Activated gamma-delta T cell treated with anti-CD3 and anti-CD28 coated beads, Interleukin-2, amount 50 U/mL, for 16 hours (primary cell): ENCODE results near the gene DPP8.
"Not testable (repeated sequence)": the region's sequence is repeated elsewhere in the genome, so short reads cannot be mapped to it uniquely, and the experiment has no call there.

Experiments used
- DNase-seq: peaks from one replicate; pipeline ENCODE4 v3.0.0-alpha.2; 2020; ENCODE audit warnings: low read depth

DPP8 gene

DNA sequence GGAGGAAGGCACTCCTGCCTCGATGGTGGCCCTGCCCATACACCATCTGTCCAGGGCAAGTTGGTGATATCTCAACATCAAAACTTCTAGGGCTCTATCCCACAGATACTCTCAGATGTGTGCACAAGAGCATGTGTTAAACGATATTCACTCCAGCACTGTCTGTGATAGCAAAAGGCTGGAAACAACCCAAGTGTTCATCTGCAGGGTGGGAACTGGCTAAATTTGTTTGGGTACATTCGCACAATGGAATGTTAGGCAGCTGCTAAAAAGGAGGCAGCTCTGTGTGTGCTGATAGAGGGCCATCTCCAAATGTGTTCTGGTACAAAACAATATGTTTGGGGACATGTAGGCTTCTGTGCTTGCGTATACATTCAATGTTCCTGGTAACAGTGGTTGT lies 114.5 kb downstream of the DPP8 start:
- DNase-seq = no peak

DNA sequence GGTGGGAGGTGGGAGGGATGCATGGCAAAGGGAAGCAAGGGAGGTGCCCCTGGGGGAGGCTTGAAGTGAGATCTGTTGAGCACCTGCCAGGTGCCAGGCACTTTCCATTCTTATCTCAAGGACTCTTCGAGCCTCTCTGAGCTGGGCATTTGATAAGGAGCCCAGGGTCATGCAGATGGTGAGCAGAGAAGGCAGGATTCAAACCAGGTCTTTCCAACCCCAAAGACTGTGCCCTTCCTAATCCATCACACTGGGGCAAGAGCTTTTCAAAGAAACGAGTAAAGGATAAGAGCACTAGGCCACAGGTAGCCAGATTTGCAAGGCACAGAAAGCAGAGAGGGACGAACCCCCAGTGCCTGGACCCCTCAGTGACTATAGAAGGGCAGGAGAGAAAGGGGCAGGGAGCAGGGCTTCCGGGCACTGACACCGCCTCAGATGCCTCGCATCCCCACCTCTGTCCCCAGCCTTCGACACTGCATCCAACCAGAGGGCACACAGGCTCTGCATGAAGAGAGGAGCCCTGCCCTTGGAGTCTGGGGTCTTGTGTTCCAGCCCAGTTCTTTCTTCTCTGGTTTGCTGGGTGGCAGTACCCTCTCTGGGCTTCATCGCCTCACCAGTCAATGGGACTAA lies 115.8 kb downstream of the DPP8 start:
- DNase-seq = no peak

- DNase-seq = peak; percentile 17
Observed at GRCh38 chr15:65400760-65401610, 116.5 kb downstream of the DPP8 start.

- DNase-seq = no peak
Observed at GRCh38 chr15:65399997-65400396, 117.5 kb downstream of the DPP8 start.

DNA sequence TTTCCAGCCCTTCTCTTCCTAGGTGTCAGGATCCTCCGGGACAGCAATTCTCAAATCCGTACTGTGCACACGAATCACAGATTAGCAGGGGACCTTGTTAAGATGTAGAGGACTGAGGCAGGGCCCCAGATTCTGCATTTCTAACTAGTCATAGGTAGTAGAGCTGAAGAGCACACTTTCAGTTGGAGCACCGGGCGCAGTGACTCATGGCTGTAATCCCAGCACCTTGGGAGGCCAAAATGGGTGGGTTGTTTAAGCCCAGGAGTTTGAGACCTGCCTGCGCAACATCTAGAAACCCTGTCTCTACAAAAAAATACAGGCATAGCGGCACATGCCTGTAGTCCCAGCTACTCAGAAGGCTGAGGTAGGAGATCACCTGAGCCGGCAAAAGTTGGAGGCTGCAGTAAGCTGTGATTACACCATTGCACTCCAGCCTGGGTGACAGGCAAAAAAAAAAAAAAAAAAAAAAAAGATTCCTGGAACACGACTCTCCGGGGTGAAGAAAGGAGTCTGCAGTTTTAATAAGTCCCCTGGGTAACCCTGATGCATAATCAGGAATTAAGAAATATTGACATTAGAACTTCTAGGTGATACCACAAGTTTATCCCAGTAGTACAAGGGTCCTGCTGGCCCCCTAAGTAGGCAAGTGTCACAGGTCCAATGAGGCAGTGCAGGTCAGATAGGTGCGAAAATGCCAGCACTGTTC lies 118.3 kb downstream of the DPP8 start:
- DNase-seq = no peak

DNA sequence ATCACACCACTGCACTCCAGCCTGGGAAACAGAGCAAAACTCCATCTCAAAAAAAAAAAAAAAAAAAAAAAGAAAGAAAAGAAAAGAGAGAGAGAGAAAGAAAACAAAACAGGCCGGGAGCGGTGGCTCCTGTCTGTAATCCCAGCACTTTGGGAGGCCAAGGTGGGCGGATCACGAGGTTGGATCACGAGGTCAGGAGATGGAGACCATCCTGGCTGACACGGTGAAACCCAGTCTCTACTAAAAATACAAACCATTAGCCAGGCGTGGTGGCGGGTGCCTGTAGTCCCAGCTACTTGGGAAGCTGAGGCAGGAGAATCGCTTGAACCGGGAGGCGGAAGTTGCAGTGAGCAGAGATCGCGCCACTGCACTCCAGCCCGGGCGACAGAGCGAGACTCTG lies 119.0 kb downstream of the DPP8 start:
- DNase-seq = not testable (repeated sequence)

- DNase-seq = no peak
Observed at GRCh38 chr15:65396965-65397317, 120.5 kb downstream of the DPP8 start.

GRCh38 chr15:65396283-65396964 lies 121.1 kb downstream of the DPP8 start:
- no peak for DNase-seq

GRCh38 chr15:65395567-65396202 lies 121.8 kb downstream of the DPP8 start:
- no peak for DNase-seq

DNA sequence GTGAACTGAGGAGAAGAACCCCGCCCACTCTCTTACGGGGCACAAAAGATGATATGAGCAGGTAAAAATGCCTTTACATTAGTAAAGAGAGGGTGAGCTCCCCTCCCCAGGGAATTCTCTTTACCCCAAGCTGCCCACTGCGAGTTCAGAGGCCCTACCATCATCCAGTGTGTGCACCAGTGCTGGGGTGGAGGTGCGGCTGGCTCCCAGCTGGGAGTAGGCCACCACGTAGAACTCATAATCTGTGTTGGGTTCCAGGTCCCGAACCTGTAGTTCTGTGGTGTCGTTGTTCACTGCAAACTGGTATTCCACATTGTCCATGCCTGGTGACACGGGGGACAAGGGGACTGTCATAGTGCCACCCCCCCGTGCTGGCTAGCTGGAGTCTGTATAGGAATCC lies 122.6 kb downstream of the DPP8 start:
- no peak for DNase-seq

GRCh38 chr15:65394280-65394789 lies 123.2 kb downstream of the DPP8 start:
- no peak for DNase-seq

DNA sequence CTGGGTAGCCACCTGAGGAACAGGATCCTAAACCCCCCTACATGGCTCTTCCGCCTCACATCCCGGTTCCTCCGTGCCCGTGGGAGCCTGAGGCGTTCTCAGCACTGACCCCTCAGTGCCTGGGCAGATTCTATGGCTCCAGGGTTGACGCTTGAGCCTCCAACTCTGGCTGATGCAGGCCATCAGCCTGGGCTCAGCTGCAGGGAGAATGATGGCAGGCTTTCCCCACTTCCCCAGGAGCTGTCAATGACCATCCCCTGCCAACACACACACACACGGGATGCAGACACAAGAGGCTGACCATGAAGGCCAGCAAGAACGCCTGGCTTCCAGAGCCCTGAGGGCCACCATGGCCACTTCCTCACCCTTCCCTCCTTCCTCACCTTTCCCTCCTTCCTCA lies 123.9 kb downstream of the DPP8 start:
- DNase-seq = no peak

DNA sequence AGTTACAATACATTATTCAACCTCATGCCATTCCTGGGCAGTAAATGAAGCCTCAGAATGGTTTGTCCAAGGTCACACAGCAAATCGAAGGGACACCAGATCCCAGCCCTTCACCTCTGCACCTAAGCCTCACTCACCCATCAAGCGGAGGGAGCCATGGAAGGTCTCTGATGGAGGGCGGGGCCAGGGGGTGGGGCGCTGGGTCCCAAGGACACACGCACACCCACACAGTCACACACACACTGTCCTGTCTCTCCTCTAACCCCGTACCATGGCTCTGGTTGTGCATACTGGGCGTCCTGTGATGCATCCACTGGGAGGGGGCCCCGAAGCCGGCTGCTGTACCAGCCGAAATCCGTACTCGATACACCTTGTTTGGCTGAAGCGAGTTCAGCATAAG lies 124.4 kb downstream of the DPP8 start:
- no peak for DNase-seq
